Measurements from ENCODE around the gene TM7SF2.

TM7SF2 gene

DNA sequence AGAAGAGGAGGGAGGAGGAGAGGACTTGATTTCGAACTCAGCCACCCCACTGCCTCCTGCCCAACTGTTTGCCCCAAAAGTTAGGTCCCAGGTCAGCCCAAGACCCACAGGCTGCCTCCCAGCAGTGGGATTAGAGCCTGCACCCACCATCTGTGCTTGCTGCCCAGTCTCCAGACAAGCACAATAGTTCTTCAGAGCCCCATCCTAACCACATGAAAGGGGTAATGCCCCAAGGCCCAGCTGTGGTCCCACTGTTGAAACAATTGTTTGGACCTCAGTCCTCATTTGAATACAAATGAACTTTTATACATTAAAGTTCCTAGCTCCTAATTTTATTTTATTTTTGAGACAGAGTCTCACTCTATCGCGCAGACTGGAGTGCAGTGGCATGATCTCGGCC, 21.0 kb upstream of the TM7SF2 start:
- no peak for DNase-seq (ENCODE audit: low read depth)

DNA sequence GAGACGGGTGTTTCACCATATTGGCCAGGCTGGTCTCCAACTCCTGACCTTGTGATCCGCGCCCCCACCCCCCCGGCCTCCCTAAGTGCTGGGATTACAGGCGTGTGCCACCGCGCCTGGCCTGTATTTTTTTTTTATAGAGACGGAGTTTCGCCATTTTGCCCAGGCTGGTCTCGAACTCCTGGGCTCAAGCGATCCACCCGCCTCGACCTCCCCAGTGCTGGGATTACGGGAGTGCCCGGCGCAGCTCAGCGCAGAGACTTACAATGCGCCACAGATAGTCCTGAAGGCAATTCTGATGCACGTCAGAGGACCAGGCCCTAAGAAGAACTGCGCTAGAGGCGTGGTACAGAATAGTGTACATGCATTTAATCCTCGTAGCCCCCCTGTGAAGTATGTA, 16.2 kb upstream of the TM7SF2 start:
- DNase-seq (ENCODE audit: low read depth): no peak

DNA sequence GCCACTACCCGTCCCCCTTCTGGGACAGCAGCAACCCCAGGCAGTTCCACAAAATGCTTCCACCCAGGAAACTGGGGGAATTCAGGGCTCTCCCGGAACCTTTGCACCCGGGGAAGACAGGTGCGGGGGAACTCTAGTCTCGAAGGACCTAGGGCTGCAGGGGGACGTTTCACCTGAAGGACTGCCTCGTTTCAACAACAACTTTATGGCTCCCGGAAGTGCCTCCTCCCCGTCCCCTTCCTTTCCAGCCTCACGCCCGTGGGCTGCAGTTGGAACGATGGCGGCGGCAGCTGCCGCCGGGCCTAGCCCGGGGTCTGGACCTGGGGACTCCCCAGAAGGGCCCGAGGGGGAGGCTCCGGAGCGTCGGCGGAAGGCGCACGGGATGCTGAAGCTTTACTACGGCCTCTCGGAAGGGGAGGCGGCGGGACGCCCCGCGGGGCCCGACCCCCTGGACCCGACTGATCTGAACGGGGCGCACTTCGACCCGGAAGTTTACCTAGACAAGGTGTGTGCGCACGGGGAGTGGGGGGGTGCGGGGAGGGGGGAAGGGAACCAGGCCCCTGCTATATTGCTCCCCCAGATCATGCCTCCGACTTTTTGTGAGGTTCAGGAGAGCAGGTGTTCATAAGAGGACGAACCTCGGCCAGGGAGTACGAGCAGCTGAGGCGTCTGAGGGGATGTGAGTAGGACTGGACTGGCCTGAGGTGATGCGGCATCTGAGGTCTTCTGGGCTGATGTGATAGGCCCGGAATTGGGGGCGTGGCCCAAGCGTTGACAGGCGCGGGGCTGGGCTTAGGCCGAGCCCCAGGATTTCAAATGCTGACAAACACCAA, 15.5 kb upstream of the TM7SF2 start, which contains the start of gene VPS51:
Gene VPS51, plus strand, starts transcription at position 241 of the 833 bp plus-strand sequence. Its CDS starts 37 bp downstream, at position 278.
- peak; percentile 71 for DNase-seq (ENCODE audit: low read depth)

DNA sequence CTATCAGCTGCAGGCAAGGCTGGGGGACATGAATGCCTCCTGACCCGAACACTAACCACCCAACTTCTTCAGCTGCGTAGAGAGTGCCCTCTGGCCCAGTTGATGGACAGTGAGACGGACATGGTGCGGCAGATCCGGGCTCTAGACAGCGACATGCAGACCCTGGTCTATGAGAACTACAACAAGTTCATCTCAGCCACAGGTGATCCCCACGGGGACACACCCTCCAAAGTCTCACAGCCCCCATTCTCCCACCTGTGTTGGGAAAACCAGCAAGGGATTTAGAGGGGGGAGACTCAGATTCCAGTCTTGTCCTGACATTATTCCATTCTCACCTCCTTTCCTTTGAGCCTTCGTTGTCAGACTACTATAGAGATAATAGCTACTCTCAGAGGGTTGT, 14.7 kb upstream of the TM7SF2 start:
- no peak for DNase-seq (ENCODE audit: low read depth)

DNA sequence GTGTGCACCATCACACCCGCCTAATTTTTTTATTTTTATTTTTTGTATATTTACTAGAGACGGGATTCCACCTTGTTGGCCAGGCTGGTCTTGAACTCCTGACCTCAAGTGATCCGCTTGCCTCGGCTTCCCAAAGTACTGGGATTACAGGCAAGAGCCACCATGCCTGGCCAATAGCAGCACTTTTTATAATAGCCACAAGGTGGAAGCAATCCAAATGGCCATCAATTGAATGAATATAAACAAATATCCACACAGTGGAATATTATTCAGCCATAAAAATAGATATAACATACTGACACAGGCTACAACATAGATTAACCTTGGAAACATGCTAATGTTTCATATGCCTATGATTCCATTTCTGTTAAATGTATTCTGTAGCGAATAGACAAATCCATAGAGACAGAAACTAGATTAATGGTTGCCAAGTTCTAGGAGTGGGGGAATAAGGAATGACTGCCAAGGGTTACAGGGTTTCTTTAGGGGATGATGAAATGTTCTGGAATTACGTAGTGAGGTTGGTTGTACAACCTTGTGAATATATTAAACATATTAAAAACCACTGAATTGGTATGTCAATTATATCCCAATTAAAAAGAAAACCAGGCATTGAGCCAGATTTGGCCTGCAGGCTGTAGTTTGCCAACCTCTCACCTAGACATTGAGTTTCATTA, 10.9 kb upstream of the TM7SF2 start:
- DNase-seq (ENCODE audit: low read depth): no peak

DNA sequence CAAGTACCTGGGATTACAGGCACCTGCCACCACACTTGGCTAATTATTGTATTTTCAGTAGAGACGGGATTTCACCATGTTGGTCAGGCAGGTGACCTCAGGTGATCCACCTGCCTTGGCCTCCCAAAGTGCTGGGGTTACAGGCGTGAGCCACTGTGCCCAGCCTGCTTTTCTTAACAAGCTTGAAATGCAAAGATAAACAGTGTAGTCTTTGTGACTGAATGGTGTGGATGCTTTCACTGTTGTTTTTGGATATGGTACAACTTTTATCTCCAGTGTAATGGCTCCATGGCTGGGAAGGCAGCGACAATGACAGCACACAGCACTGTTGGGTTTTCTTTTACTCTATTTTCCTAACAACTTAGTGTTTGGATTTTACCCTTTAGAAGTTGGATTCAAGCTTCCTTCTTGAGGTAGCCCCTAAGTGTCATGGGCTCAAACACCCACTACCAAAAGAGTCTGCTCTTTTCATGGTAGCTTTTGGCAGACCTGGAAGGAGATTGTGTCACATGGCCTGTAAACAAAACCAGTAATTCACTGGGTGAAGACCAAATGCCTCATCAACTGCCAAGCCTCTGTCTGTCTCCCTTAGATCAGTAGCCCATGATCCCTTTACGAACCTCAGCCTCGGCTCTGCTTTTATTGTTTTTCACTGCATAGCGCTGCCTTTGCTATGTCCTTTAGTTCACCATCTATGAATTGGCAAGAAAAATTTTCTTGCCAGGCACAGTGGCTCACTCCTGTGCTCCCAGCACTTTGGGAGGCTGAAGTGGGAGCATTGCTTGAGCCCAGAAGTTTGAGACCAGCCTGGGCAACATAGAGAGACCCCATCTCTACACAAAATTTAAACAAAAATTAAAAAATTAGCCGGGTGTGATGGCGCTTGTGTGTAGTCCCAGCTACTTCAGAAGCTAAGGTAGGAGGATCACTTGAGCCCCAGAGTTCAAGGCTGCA, 9.3 kb upstream of the TM7SF2 start:
- no peak for DNase-seq (ENCODE audit: low read depth)

DNA sequence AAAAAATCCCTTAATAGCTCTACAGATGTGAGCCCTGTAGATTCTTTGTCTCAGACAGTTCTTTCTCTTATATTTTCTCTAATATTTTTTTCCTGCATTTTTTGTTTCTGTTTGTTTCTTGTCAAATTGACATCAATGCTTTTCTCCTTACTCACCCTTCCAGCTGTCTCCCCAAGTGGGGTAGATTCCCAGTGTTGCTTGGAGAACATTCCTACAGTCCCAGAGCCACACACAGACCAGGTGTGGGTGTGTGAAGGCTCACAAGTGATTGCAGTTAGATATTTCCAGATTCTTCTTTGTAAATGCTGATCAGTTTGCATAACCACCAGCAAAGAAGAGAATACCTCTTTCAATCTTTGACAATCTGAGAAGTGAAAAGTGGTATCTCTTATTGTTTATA, 8.2 kb upstream of the TM7SF2 start:
- DNase-seq (ENCODE audit: low read depth): no peak

DNA sequence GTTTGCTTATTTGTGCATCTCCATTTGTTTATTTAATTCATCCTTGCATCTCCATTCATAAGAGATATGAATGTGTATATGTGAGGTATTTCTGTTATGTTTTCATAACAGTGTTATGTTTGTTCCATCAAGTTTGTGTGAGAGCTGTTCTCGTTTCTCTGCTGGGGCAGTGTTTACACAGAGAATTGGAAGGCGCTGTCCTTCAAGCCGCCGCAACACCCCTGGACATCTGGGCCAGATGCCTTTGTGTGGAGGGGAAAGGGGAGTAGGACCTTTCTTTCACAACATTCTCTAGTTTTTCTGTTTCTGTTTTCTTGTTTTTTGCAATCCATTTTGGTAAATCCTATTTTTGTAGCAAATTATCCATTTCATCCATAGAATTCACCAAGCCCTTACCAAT, 7.0 kb upstream of the TM7SF2 start:
- DNase-seq (ENCODE audit: low read depth): no peak

DNA sequence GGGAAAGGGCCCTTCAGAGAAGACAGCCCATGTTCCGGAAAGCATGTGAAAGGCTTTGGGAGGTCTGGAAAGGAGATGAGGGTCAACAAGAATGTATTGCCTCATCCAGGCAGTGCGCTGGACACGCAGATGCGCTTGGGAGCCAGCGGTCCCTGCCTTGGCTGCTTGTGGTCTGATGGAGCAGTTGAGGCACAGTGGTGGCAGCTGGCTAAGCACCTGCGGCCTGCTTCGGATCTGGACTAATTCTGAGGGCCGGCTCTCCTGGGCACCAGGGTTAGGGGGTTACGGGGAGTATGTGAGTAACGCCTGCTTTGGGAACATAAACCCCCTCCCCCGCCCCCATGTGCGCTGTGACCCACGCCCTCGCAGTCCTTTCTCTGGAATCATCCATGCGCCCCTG, 4.6 kb upstream of the TM7SF2 start:
- DNase-seq (ENCODE audit: low read depth): no peak

DNA sequence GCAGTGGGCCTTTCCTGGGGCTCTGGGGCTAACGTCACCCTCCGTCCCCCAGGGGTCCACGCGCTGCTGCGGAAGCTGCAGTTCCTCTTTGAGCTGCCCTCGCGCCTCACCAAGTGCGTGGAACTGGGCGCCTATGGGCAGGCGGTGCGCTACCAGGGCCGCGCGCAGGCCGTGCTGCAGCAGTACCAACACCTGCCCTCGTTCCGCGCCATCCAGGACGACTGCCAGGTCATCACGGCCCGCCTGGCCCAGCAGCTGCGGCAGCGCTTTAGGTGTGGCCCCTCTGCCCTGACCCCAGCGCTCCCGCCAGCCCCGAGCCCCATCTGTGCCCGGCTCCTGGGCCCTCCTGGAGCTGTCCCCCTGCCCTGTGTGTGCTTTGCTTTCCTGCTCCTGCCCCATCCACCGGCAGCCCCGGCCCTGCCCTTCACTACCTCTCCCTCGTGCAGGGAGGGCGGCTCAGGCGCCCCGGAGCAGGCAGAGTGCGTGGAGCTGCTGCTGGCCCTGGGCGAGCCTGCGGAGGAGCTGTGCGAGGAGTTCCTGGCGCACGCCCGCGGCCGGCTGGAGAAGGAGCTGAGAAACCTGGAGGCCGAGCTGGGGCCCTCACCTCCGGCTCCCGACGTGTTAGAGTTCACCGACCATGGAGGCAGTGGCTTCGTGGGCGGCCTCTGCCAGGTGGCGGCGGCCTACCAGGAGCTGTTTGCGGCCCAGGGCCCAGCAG, 3.8 kb upstream of the TM7SF2 start:
- no peak for DNase-seq (ENCODE audit: low read depth)

DNA sequence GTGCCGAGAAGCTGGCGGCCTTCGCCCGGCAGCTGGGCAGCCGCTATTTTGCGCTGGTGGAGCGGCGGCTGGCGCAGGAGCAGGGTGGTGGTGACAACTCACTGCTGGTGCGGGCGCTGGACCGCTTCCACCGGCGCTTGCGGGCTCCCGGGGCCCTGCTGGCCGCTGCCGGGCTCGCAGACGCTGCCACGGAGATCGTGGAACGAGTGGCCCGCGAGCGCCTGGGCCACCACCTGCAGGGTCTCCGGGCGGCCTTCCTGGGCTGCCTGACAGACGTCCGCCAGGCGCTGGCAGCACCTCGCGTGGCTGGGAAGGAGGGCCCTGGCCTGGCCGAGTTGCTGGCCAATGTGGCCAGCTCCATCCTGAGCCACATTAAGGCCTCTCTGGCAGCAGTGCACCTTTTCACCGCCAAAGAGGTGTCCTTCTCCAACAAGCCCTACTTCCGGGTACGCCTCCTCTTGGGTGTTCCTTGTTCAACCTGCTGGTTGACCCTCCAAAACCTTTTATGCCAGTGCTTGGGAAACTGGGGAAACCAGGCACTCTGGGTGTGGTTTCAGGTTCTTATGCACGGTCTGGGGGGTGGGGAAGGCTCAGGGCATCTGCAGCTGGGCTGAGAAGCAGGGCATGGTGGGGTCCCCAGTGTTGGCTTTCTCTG, 3.1 kb upstream of the TM7SF2 start:
- DNase-seq (ENCODE audit: low read depth): no peak

DNA sequence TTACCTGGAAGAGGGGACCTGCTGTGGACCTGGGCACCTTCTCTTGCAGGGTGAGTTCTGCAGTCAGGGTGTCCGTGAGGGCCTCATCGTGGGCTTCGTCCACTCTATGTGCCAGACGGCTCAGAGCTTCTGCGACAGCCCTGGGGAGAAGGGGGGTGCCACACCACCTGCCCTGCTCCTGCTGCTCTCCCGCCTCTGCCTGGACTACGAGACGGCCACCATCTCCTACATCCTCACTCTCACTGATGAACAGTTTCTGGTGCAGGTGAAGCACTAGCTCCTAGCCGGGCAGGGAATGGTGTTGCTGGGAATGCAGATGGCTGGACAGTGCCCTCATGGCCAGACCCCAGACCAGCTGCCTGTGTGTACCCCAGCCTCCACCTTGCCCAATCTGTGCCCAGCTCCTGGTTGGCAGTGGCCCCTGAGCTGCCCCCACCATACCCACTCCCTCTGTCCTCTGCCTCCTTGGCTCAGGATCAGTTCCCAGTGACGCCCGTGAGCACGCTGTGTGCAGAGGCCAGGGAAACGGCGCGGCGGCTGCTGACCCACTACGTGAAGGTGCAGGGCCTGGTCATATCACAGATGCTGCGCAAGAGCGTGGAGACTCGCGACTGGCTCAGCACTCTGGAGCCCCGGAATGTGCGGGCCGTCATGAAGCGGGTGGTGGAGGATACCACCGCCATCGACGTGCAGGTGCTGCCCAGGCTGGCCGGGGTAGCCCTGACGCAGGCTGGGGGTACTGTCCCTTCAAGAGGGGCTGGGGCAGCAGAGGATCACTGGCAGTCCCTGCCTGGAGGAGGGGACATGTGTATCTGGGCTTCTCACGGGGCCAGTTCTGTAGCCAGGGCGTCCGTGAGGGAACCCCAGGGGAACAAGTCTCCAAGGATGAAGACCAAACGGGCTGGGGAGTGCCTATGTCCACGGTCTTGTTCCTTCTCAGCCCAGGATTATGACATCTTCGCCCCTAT, 2.2 kb upstream of the TM7SF2 start:
- no peak for DNase-seq (ENCODE audit: low read depth)

DNA sequence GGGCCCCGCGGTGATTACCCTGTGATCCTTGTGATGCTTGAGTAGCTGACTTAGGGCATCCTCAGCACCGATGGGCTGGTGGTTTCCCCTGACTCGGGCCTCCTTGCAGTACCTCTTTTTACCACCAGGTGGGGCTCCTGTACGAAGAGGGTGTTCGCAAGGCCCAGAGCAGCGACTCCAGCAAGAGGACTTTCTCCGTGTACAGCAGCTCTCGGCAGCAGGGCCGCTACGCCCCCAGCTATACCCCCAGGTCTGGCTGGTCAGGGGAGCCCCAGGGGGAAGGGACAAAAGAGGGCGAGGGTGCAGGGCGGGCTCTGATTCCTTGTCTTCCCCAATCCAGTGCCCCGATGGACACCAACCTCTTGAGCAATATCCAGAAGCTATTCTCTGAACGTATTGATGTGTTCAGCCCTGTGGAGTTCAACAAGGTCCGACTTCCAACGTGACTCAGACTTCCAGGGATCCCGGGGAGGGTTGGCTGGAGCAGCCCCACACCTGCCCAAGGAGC, 1.3 kb upstream of the TM7SF2 start:
- DNase-seq (ENCODE audit: low read depth): peak; percentile 93

DNA sequence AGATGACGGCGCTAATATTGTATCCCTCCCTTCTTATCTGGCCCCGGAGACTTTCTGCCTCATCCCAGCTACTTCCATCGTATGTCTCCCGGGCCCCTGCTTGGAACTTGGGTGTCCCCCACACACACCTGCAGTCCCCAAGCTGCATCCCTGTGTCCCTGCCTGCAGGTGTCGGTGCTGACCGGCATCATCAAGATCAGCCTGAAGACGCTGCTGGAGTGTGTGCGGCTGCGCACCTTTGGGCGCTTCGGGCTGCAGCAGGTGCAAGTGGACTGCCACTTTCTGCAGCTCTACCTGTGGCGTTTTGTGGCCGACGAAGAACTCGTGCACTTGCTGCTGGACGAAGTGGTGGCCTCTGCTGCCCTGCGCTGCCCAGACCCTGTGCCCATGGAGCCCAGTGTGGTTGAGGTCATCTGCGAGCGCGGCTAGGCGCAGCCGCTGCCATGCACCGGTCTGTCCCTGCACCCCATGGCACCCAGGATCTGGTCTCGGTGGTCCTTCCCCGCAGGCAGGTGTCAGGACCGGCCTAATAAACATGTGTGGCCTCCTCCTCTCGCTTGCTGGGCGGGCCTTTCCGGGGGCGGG, 421 bp upstream of the TM7SF2 start:
- DNase-seq (ENCODE audit: low read depth): no peak

DNA sequence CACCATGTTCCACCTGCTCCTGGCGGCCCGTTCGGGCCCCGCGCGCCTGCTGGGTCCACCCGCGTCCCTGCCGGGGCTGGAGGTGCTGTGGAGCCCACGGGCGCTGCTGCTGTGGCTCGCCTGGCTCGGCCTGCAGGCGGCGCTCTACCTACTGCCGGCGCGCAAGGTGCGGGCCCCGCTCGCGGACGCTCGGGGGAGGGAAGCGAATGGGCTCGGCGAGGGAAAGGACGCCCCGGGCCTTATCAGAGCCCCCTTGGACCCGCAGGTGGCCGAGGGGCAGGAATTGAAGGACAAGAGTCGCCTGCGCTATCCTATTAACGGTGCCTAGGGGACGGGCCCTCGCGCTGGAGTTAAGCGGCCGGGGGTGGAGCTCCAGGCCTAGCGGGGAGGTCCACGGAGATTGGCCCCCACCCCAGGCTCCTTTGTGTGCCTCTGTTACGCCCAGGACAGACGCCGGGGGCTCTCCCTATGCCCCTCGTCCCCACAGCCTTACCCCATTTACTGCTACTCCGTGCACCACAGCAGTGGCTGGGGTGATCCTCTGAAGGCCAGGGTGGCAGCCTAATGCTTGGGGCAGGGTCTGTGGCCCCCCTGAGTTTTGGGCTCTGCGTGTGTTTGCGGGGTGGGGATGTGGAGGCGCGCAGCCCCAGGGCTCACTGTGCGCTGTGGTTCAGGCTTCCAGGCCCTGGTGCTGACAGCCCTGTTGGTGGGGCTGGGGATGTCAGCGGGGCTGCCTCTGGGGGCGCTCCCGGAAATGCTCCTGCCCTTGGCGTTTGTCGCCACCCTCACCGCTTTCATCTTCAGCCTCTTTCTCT, 1.1 kb downstream of the TM7SF2 start:
- DNase-seq (ENCODE audit: low read depth): peak; percentile 58

DNA sequence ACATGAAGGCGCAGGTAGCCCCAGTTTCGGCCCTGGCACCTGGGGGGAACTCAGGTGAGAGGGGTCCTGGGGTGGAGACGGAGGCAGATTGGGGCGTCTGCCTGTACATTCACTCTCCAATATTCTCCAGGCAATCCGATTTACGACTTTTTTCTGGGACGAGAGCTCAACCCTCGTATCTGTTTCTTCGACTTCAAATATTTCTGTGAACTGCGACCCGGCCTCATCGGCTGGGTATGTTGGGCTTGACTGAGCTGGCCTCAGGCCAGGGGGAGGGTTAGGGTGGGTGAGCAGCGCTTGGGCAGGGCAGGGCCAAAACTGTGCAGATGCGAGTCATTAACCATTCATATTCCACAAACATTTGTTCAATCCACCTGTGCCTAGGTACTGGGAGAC, 1.7 kb downstream of the TM7SF2 start:
- no peak for DNase-seq (ENCODE audit: low read depth)

DNA sequence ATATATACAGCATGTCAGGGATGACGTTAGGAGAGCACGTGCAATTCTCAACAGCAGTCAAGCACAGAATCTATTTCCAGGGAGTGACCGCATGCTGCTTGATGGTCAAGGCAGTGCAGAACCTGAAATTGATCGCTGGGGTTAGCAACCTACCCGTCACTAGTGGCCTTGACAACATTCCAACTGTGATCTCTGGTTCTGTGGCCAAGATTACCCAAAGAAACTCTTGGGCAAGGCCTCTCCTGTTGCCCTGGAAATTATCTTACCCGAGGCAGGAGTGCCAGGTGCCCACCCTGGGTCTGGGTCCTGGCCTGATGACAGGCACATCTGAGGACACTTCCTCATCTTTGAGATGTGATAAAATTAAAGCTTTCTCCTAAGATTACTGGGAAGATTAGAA, 2.2 kb downstream of the TM7SF2 start:
- no peak for DNase-seq (ENCODE audit: low read depth)

DNA sequence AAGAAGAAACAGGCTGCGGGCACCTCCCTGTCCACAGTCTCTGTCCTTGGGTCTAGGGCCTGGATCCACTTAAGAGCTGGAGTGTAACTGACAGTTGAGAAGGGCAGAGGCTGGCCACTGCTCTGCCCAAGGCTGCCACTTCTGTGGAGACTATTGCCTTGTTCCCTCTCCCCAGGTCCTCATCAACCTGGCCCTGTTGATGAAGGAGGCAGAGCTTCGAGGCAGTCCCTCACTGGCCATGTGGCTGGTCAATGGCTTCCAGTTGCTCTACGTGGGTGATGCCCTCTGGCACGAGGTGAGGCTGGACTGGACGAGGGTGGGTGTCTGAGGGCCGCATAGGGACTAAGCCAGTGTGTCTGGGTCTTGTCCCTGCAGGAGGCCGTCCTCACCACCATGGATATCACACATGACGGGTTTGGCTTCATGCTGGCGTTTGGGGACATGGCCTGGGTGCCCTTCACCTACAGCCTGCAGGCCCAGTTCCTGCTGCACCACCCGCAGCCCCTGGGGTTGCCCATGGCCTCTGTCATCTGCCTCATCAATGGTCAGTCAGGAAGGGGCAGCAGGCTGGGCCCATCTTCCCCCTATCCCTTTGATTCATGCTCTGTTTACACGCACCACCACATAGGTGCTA, 3.0 kb downstream of the TM7SF2 start:
- DNase-seq (ENCODE audit: low read depth): no peak

All from stimulated activated CD8-positive, alpha-beta memory T cell treated with anti-CD3 and anti-CD28 coated beads, Interleukin-4, amount 100 ng/mL, for 24 hours (primary cell).